Ovary (tissue), 3 donors: Measurements from ENCODE around the gene ZNF710.

Experiments used
- CTCF ChIP-seq, 3 donors: fragments of 450-650 bp in 2 of 3; fragments of 200-600 bp in 1 of 3; IDR thresholded peaks; one replicate each; pipeline versions ENCODE4 v1.5.1 to v1.8.0; 2016 to 2022; ENCODE audit warnings: antibody characterized with exemption in 3 of 3, mild to moderate bottlenecking in 1 of 3
- POLR2A ChIP-seq: fragments of 450-650 bp; IDR thresholded peaks from one replicate; pipeline ENCODE4 v1.6.1; 2017; ENCODE audit warnings: antibody characterized with exemption, mild to moderate bottlenecking, moderate library complexity
- donor health status: DM: no; HTN: no; CAD: no.

- TF ChIP-seq POLR2A, result no peak
- TF ChIP-seq CTCF (IDR thresholded peaks at IDR 0.05), result no peak
Observed at GRCh38 chr15:89985111-89985510, 16.0 kb upstream of the ZNF710 start.
